Caco-2 (cell line): ENCODE results near the gene PCGF3. TPM values are rescaled to one million over a fixed set of nuclear protein-coding genes. Genes with fewer than 3 reads are reported as not detected.
A peak's percentile ranks its signal among the peaks of the same experiment; 100 is the strongest.

Experiments used
- BruUV-seq: library from RNA; stranded (reverse); fragments of 400-500 nt; replicated peaks from 2 replicates; lab custom pipeline; 2021; lab: Mats Ljungman, UMichigan
- CTCF ChIA-PET: fragments of 300-600 bp; sonication (Branson Sonifier 250); formaldehyde crosslinking; loops from one replicate; lab custom pipeline; 2022; ENCODE audit warnings: antibody characterized with exemption; lab: Charles Lee
- POLR2A ChIA-PET: fragments of 300-600 bp; sonication (Branson Sonifier 250); formaldehyde crosslinking; loops from one replicate; lab custom pipeline; 2022; ENCODE audit warnings: antibody characterized with exemption; lab: Charles Lee
- DNase-seq, 2 experiments: peaks; one replicate each; pipeline versions ENCODE4 v3.0.0 to v3.0.0-alpha.2; 2020 to 2022
- H3K27me3 ChIP-seq: replicated peaks from 2 replicates; pipeline ENCODE4 v1.6.0; 2011; ENCODE audit warnings: low read length; ENCODE audit not compliant: control insufficient read depth, insufficient read depth
- H3K36me3 ChIP-seq: 2 replicates; pipeline ENCODE4 v1.5.1; 2011; ENCODE audit warnings: low read length; ENCODE audit not compliant: control insufficient read depth, insufficient read depth
- H3K4me1 ChIP-seq: fragments of 250-450 bp; sonication (Bioruptor Pico); 2 replicates; pipeline ENCODE4 v1.5.1; 2020; ENCODE audit warnings: mild to moderate bottlenecking
- H3K4me3 ChIP-seq: 2 replicates; pipeline ENCODE4 v1.5.1; 2011; ENCODE audit warnings: low read depth, mild to moderate bottlenecking, control low read depth, low read length
- H3K9me3 ChIP-seq: fragments of 250-450 bp; sonication (Bioruptor Pico); 2 replicates; pipeline ENCODE4 v1.5.1; 2020; ENCODE audit warnings: mild to moderate bottlenecking, moderate library complexity
- H3K27ac Mint-ChIP-seq: one replicate; pipeline ENCODE4 v1.8.0; 2022; ENCODE audit warnings: mixed read lengths; ENCODE audit not compliant: unreplicated experiment
- H3K27me3 Mint-ChIP-seq: one replicate; pipeline ENCODE4 v1.8.0; 2022; ENCODE audit warnings: mixed read lengths; ENCODE audit not compliant: insufficient read depth, unreplicated experiment
- H3K36me3 Mint-ChIP-seq: one replicate; pipeline ENCODE4 v1.8.0; 2022; ENCODE audit warnings: mild to moderate bottlenecking, mixed read lengths; ENCODE audit not compliant: insufficient read depth, unreplicated experiment
- H3K4me1 Mint-ChIP-seq: one replicate; pipeline ENCODE4 v1.8.0; 2022; ENCODE audit warnings: low read depth, mixed read lengths; ENCODE audit not compliant: unreplicated experiment
- H3K4me3 Mint-ChIP-seq: one replicate; pipeline ENCODE4 v1.8.0; 2022; ENCODE audit warnings: mild to moderate bottlenecking, moderate library complexity, mixed read lengths; ENCODE audit not compliant: unreplicated experiment
- H3K9me3 Mint-ChIP-seq: one replicate; pipeline ENCODE4 v1.8.0; 2022; ENCODE audit warnings: mixed read lengths; ENCODE audit not compliant: unreplicated experiment
- intact Hi-C: fragments of 100-400 bp; cut with micrococcal nuclease; formaldehyde crosslinking; loops from one replicate; pipeline ENCODE4 v1.10.0; 2022; ENCODE audit not compliant: unreplicated experiment
- total RNA-seq: library from RNA; stranded (reverse); gene quantifications from 2 replicates; pipeline ENCODE4 v1.2.3, GENCODE V29; 2022
- TF ChIP-seq, protein P1 (sequence below), 2 experiments: fragments of 200-600 bp in 1 of 2; IDR thresholded peaks; 1 replicate in 1 of 2; 2 replicates in 1 of 2; pipeline versions ENCODE4 v1.5.1 to v1.8.0; 2011 to 2022; ENCODE audit warnings: antibody characterized with exemption in 1 of 2, control low read depth in 1 of 2, inconsistent platforms in 1 of 2, low read depth in 1 of 2, low read length in 1 of 2, mild to moderate bottlenecking in 1 of 2, moderate library complexity in 1 of 2; ENCODE audit not compliant: insufficient read depth in 1 of 2, severe bottlenecking in 1 of 2, unreplicated experiment in 1 of 2

PCGF3 gene
- total RNA-seq, 1 experiment from 2014 or later, result 38.0 TPM

DNA sequence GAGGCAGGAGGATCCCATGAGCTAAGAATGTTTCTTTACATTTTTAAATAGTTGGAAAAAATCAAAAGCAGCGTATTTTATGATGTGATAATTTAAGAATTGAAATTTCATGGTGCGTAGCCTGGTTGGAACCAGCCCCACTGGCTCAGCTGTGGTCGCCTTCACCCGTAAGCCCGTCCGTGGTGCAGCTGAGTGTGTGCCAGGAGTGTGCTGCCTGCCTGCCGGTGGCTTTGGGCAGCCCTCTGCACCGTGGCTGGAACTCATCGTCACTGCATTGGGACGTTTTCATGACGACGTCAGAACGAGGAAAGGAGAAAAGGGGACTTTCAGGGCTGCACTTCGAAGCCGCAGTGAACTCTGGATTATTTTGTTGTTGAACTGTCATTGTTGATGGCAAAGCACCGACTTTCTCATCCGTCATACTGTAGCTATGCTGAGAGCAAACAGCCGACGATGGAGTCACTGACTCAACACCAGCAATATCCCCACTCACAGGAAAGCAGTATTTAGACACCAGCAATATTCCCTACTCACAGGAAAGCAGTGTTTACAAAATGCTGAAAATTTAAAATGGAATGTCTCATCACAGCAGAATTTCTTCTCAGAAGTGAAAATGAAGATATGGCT, 35.1 kb downstream of the PCGF3 start:
- Histone ChIP-seq H3K9me3 (no peaks in the 10 kb centered on the region), H3K4me3 (no peak overlapping the region), H3K36me3 (peaks cover 2% of the 10 kb centered on the region; the same call in 1 of the 2 replicates), H3K27me3 (no peaks in the 10 kb centered on the region), H3K4me1 (no peaks in the 10 kb centered on the region)
- no peaks in the 10 kb centered on the region for H3K9me3 Mint-ChIP-seq
- H3K4me1 Mint-ChIP-seq, result peaks cover 5% of the 10 kb centered on the region
- ChIA-PET POLR2A (no interaction called here), CTCF (interaction anchor here (0.5 kb wide), 1 partner anchor 206 kb away, joined by 3 read pairs; no protein-coding TSS in a partner anchor)
- no peak for DNase-seq
- peaks cover 46% of the 10 kb centered on the region for H3K36me3 Mint-ChIP-seq
- H3K27ac Mint-ChIP-seq, result no peak overlapping the region
- intact Hi-C loops, result no loop called here
- BruUV-seq, result no TSS peak
- TF ChIP-seq, protein P1, sequence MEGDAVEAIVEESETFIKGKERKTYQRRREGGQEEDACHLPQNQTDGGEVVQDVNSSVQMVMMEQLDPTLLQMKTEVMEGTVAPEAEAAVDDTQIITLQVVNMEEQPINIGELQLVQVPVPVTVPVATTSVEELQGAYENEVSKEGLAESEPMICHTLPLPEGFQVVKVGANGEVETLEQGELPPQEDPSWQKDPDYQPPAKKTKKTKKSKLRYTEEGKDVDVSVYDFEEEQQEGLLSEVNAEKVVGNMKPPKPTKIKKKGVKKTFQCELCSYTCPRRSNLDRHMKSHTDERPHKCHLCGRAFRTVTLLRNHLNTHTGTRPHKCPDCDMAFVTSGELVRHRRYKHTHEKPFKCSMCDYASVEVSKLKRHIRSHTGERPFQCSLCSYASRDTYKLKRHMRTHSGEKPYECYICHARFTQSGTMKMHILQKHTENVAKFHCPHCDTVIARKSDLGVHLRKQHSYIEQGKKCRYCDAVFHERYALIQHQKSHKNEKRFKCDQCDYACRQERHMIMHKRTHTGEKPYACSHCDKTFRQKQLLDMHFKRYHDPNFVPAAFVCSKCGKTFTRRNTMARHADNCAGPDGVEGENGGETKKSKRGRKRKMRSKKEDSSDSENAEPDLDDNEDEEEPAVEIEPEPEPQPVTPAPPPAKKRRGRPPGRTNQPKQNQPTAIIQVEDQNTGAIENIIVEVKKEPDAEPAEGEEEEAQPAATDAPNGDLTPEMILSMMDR (IDR thresholded peaks at IDR 0.05; ENCODE audit: insufficient read depth in 1 of 2, low read depth in 1 of 2, low read length in 1 of 2, severe bottlenecking in 1 of 2, unreplicated experiment in 1 of 2), result no peak
- no peak overlapping the region for H3K4me3 Mint-ChIP-seq
- no peaks in the 10 kb centered on the region for H3K27me3 Mint-ChIP-seq

DNA sequence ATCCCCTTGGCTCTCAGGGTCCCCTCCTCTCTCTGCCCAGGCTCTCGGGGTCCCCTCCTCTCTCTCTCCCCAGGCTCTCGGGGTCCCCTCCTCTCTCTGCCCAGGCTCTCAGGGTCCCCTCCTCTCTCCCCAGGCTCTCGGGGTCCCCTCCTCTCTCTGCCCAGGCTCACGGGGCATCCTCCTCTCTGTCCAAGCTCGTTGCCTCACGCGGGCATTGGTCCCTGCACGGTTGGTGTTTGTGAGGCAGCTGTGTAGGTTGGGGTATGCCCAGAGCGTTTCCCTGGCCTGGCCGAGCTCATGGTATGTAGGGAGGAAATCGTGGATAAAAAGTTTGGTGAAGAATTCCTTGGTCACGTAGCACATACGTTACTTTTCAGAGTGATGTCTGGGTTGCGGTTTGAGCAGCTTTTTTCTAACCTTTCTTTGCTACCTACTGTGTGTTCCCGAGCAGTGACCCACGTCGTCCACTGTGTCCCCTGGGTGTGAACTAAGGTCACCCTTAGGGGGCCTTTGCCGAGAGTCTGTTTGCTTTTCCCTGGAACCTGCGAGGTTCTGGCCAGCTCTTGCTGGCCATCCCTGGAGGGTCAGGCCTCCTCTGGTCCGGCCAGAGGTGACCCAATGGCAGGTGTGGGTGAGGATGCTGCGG, 36.6 kb downstream of the PCGF3 start:
- Histone ChIP-seq H3K4me3 (no peak overlapping the region), H3K36me3 (peaks cover 2% of the 10 kb centered on the region; the same call in 1 of the 2 replicates), H3K4me1 (no peaks in the 10 kb centered on the region), H3K27me3 (no peaks in the 10 kb centered on the region), H3K9me3 (no peaks in the 10 kb centered on the region)
- intact Hi-C loops, result no loop called here
- no peak overlapping the region for H3K4me3 Mint-ChIP-seq
- H3K36me3 Mint-ChIP-seq, result peaks cover 44% of the 10 kb centered on the region
- BruUV-seq, result no TSS peak
- no peak overlapping the region for H3K27ac Mint-ChIP-seq
- POLR2A ChIA-PET, result no interaction called here
- no peaks in the 10 kb centered on the region for H3K27me3 Mint-ChIP-seq
- no peak for DNase-seq
- H3K9me3 Mint-ChIP-seq, result no peaks in the 10 kb centered on the region
- CTCF ChIA-PET, result interaction anchor here (0.6 to 1.4 kb wide), 2 partner anchors 122 to 245 kb away, joined by 3 to 4 read pairs; partner anchors contain the start of gene IDUA
- TF ChIP-seq, protein P1 (IDR thresholded peaks at IDR 0.05; ENCODE audit: insufficient read depth in 1 of 2, low read depth in 1 of 2, low read length in 1 of 2, severe bottlenecking in 1 of 2, unreplicated experiment in 1 of 2), result no peak
- H3K4me1 Mint-ChIP-seq, result peaks cover 5% of the 10 kb centered on the region

DNA sequence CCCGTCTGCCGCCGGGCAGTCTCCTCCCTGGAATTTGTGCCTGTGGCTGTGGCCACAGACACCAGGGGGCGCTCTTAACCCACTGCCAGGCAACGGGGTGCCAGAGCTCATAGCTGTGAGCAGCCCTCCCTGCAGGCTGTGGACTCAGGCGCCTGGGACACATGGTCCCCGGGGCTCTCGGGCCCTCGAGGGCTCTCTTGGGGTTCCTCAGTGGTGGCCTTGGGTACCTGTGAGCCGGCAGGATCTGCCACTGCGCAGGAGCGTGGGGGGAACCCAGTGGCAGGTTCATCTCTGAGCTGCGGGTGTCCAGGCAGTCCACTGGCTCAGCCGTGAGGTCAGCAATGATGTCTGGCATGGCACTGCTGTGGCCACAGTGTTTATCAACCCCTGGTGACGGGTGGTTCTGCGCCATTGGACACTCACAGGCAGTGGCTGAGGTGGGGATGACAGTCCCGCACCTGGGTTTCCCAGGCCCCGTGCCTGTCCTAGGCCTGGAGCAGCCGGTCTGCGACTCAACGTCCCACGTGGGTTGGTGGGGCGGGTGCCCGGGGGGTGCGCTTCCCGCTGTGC, 37.2 kb downstream of the PCGF3 start:
- peaks cover 2% of the 10 kb centered on the region; the same call in 1 of the 2 replicates for H3K36me3 ChIP-seq
- H3K4me3 ChIP-seq, result no peak overlapping the region
- Mint-ChIP-seq H3K4me3 (no peak overlapping the region), H3K4me1 (peaks cover 5% of the 10 kb centered on the region), H3K27ac (no peak overlapping the region), H3K36me3 (peaks cover 42% of the 10 kb centered on the region), H3K27me3 (no peaks in the 10 kb centered on the region), H3K9me3 (no peaks in the 10 kb centered on the region)
- no peaks in the 10 kb centered on the region for H3K9me3 ChIP-seq
- intact Hi-C loops, result no loop called here
- H3K27me3 ChIP-seq, result no peaks in the 10 kb centered on the region
- H3K4me1 ChIP-seq, result no peaks in the 10 kb centered on the region
- peak; percentile 66 to 73 for DNase-seq
- ChIA-PET POLR2A (no interaction called here), CTCF (interaction anchor here (0.5 to 1.4 kb wide), 3 partner anchors 73 to 244 kb away, joined by 3 to 4 read pairs (median 4); partner anchors contain the start of gene IDUA)
- no TSS peak for BruUV-seq
- TF ChIP-seq, protein P1 (IDR thresholded peaks at IDR 0.05; ENCODE audit: insufficient read depth in 1 of 2, low read depth in 1 of 2, low read length in 1 of 2, severe bottlenecking in 1 of 2, unreplicated experiment in 1 of 2), result peak; percentile 59 to 81
